Caco-2 (cell line): ENCODE results near the gene BRSK2. TPM values are rescaled to one million over a fixed set of nuclear protein-coding genes. Genes with fewer than 3 reads are reported as not detected.

Experiments
- BruUV-seq: library from RNA; stranded (reverse); fragments of 400-500 nt; replicated peaks from 2 replicates; lab custom pipeline; 2021; lab: Mats Ljungman, UMichigan
- CTCF ChIA-PET: fragments of 300-600 bp; sonication (Branson Sonifier 250); formaldehyde crosslinking; loops from one replicate; lab custom pipeline; 2022; ENCODE audit warnings: antibody characterized with exemption; lab: Charles Lee
- POLR2A ChIA-PET: fragments of 300-600 bp; sonication (Branson Sonifier 250); formaldehyde crosslinking; loops from one replicate; lab custom pipeline; 2022; ENCODE audit warnings: antibody characterized with exemption; lab: Charles Lee
- DNase-seq, 2 experiments: peaks; one replicate each; pipeline versions ENCODE4 v3.0.0 to v3.0.0-alpha.2; 2020 to 2022
- H3K27me3 ChIP-seq: replicated peaks from 2 replicates; pipeline ENCODE4 v1.6.0; 2011; ENCODE audit warnings: low read length; ENCODE audit not compliant: control insufficient read depth, insufficient read depth
- H3K36me3 ChIP-seq: 2 replicates; pipeline ENCODE4 v1.5.1; 2011; ENCODE audit warnings: low read length; ENCODE audit not compliant: control insufficient read depth, insufficient read depth
- H3K4me1 ChIP-seq: fragments of 250-450 bp; sonication (Bioruptor Pico); 2 replicates; pipeline ENCODE4 v1.5.1; 2020; ENCODE audit warnings: mild to moderate bottlenecking
- H3K4me3 ChIP-seq: 2 replicates; pipeline ENCODE4 v1.5.1; 2011; ENCODE audit warnings: low read depth, mild to moderate bottlenecking, control low read depth, low read length
- H3K9me3 ChIP-seq: fragments of 250-450 bp; sonication (Bioruptor Pico); 2 replicates; pipeline ENCODE4 v1.5.1; 2020; ENCODE audit warnings: mild to moderate bottlenecking, moderate library complexity
- H3K27ac Mint-ChIP-seq: one replicate; pipeline ENCODE4 v1.8.0; 2022; ENCODE audit warnings: mixed read lengths; ENCODE audit not compliant: unreplicated experiment
- H3K27me3 Mint-ChIP-seq: one replicate; pipeline ENCODE4 v1.8.0; 2022; ENCODE audit warnings: mixed read lengths; ENCODE audit not compliant: insufficient read depth, unreplicated experiment
- H3K36me3 Mint-ChIP-seq: one replicate; pipeline ENCODE4 v1.8.0; 2022; ENCODE audit warnings: mild to moderate bottlenecking, mixed read lengths; ENCODE audit not compliant: insufficient read depth, unreplicated experiment
- H3K4me1 Mint-ChIP-seq: one replicate; pipeline ENCODE4 v1.8.0; 2022; ENCODE audit warnings: low read depth, mixed read lengths; ENCODE audit not compliant: unreplicated experiment
- H3K4me3 Mint-ChIP-seq: one replicate; pipeline ENCODE4 v1.8.0; 2022; ENCODE audit warnings: mild to moderate bottlenecking, moderate library complexity, mixed read lengths; ENCODE audit not compliant: unreplicated experiment
- H3K9me3 Mint-ChIP-seq: one replicate; pipeline ENCODE4 v1.8.0; 2022; ENCODE audit warnings: mixed read lengths; ENCODE audit not compliant: unreplicated experiment
- CTCF ChIP-seq, 2 experiments: fragments of 200-600 bp in 1 of 2; IDR thresholded peaks; 1 replicate in 1 of 2; 2 replicates in 1 of 2; pipeline versions ENCODE4 v1.5.1 to v1.8.0; 2011 to 2022; ENCODE audit warnings: antibody characterized with exemption in 1 of 2, control low read depth in 1 of 2, inconsistent platforms in 1 of 2, low read depth in 1 of 2, low read length in 1 of 2, mild to moderate bottlenecking in 1 of 2, moderate library complexity in 1 of 2; ENCODE audit not compliant: insufficient read depth in 1 of 2, severe bottlenecking in 1 of 2, unreplicated experiment in 1 of 2
- intact Hi-C: fragments of 100-400 bp; cut with micrococcal nuclease; formaldehyde crosslinking; loops from one replicate; pipeline ENCODE4 v1.10.0; 2022; ENCODE audit not compliant: unreplicated experiment
- total RNA-seq: library from RNA; stranded (reverse); gene quantifications from 2 replicates; pipeline ENCODE4 v1.2.3, GENCODE V29; 2022

The BRSK2 gene
- total RNA-seq, 1 experiment from 2014 or later: 32.8 TPM

- TF ChIP-seq CTCF (IDR thresholded peaks at IDR 0.05; ENCODE audit: insufficient read depth in 1 of 2, low read depth in 1 of 2, low read length in 1 of 2, severe bottlenecking in 1 of 2, unreplicated experiment in 1 of 2): no peak
- Mint-ChIP-seq H3K9me3 (no peaks in the 10 kb centered on the region), H3K36me3 (peaks cover 12% of the 10 kb centered on the region), H3K4me1 (no peaks in the 10 kb centered on the region), H3K27me3 (no peaks in the 10 kb centered on the region), H3K4me3 (no peak overlapping the region), H3K27ac (no peak overlapping the region)
- BruUV-seq: no TSS peak
- H3K4me1 ChIP-seq: no peaks in the 10 kb centered on the region
- POLR2A ChIA-PET: no interaction called here
- no peaks in the 10 kb centered on the region for H3K36me3 ChIP-seq
- intact Hi-C loops: no loop called here
- no peak overlapping the region for H3K4me3 ChIP-seq
- CTCF ChIA-PET: no interaction called here
- DNase-seq: no peak
- H3K9me3 ChIP-seq: no peaks in the 10 kb centered on the region
- H3K27me3 ChIP-seq: no peaks in the 10 kb centered on the region
Observed at GRCh38 chr11:1452744-1453143, 63.0 kb downstream of the BRSK2 start.

- Histone ChIP-seq H3K27me3 (no peaks in the 10 kb centered on the region), H3K4me3 (no peak overlapping the region), H3K4me1 (no peaks in the 10 kb centered on the region), H3K36me3 (no peaks in the 10 kb centered on the region), H3K9me3 (no peaks in the 10 kb centered on the region)
- H3K4me1 Mint-ChIP-seq: no peaks in the 10 kb centered on the region
- no peak overlapping the region for H3K27ac Mint-ChIP-seq
- H3K36me3 Mint-ChIP-seq: peaks cover 13% of the 10 kb centered on the region
- no peak for TF ChIP-seq CTCF (IDR thresholded peaks at IDR 0.05; ENCODE audit: insufficient read depth in 1 of 2, low read depth in 1 of 2, low read length in 1 of 2, severe bottlenecking in 1 of 2, unreplicated experiment in 1 of 2)
- intact Hi-C loops: no loop called here
- H3K9me3 Mint-ChIP-seq: no peaks in the 10 kb centered on the region
- no peaks in the 10 kb centered on the region for H3K27me3 Mint-ChIP-seq
- no TSS peak for BruUV-seq
- ChIA-PET POLR2A (no interaction called here), CTCF (no interaction called here)
- DNase-seq: no peak
- H3K4me3 Mint-ChIP-seq: no peak overlapping the region
Observed at GRCh38 chr11:1453611-1454034, 63.9 kb downstream of the BRSK2 start.

GRCh38 chr11:1454576-1454975 is 64.8 kb downstream of the BRSK2 start:
- no peak for TF ChIP-seq CTCF (IDR thresholded peaks at IDR 0.05; ENCODE audit: insufficient read depth in 1 of 2, low read depth in 1 of 2, low read length in 1 of 2, severe bottlenecking in 1 of 2, unreplicated experiment in 1 of 2)
- CTCF ChIA-PET: no interaction called here

More at GRCh38 chr11:1454576-1454975, 64.8 kb downstream of the BRSK2 start:
- Mint-ChIP-seq H3K9me3 (no peaks in the 10 kb centered on the region), H3K27ac (no peak overlapping the region), H3K27me3 (no peaks in the 10 kb centered on the region), H3K4me3 (no peak overlapping the region), H3K36me3 (peaks cover 16% of the 10 kb centered on the region), H3K4me1 (no peaks in the 10 kb centered on the region)
- no peaks in the 10 kb centered on the region for H3K9me3 ChIP-seq
- H3K4me3 ChIP-seq: no peak overlapping the region
- intact Hi-C loops: no loop called here
- POLR2A ChIA-PET: no interaction called here
- no peaks in the 10 kb centered on the region for H3K36me3 ChIP-seq
- no peaks in the 10 kb centered on the region for H3K27me3 ChIP-seq
- BruUV-seq: no TSS peak
- H3K4me1 ChIP-seq: no peaks in the 10 kb centered on the region
- DNase-seq: no peak
